ENCODE results near the gene PDE8A. TPM values are rescaled to one million over a fixed set of nuclear protein-coding genes. Genes with fewer than 3 reads are reported as not detected.
A peak's percentile ranks its signal among the peaks of the same experiment; 100 is the strongest.

PDE8A gene
- total and polyA plus RNA-seq, 2 donors (not counting 1 experiment from before 2014, with no cell fraction given): 17.7 to 26.3 TPM

DNA sequence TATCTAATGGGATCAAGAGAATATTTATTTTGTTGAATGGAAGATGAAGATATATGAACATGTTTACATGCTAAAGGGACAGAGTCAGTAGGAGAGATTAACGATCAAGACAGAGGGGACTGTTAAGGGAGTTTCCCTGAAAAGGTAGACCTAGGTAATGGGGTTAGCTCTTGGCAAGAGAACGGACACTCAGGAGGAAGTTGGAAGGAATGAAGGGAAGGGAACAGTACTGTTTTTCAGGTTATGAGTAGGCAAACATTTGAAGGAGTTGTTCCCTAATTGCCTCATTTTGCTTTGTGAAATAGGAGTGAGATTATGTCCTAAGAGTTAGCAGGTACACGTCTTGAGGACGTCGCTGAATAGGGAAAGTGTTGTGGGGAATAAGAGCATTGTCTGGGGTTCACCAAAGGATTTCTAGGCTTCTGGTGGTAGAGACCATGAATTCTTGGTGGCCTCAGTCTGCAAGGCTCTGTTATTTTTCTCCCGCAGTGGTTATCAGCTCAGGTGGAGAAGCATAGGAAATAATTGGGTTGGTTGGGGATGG lies 41.3 kb downstream of the PDE8A start:
- no peaks in the 10 kb centered on the region for H3K9me3 ChIP-seq (ENCODE audit: control insufficient read depth, insufficient read depth, low read depth, low read length)
- no peaks in the 10 kb centered on the region for H3K27me3 ChIP-seq (ENCODE audit: control insufficient read depth, insufficient read depth, low read length)
- H2AFZ ChIP-seq (ENCODE audit: low read length): no peak overlapping the region
- TF ChIP-seq, protein P1, sequence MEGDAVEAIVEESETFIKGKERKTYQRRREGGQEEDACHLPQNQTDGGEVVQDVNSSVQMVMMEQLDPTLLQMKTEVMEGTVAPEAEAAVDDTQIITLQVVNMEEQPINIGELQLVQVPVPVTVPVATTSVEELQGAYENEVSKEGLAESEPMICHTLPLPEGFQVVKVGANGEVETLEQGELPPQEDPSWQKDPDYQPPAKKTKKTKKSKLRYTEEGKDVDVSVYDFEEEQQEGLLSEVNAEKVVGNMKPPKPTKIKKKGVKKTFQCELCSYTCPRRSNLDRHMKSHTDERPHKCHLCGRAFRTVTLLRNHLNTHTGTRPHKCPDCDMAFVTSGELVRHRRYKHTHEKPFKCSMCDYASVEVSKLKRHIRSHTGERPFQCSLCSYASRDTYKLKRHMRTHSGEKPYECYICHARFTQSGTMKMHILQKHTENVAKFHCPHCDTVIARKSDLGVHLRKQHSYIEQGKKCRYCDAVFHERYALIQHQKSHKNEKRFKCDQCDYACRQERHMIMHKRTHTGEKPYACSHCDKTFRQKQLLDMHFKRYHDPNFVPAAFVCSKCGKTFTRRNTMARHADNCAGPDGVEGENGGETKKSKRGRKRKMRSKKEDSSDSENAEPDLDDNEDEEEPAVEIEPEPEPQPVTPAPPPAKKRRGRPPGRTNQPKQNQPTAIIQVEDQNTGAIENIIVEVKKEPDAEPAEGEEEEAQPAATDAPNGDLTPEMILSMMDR (conservative IDR thresholded peaks at IDR 0.05 in 1 of 2, IDR thresholded peaks at IDR 0.05 in 1 of 2; ENCODE audit: low read depth in 1 of 2, low read length in 2 of 2): no peak
- TF ChIP-seq EZH2 (IDR thresholded peaks at IDR 0.05; ENCODE audit: low read length, missing control alignments): no peak
- H3K4me1 ChIP-seq (ENCODE audit: control insufficient read depth, extremely low read depth, insufficient read depth, low read length): no peaks in the 10 kb centered on the region
- no peak overlapping the region for H3K4me2 ChIP-seq (ENCODE audit: extremely low read depth, insufficient read depth, low read length)
- H3K4me3 ChIP-seq (replicated peaks in 1 of 4; ENCODE audit: control extremely low read depth in 1 of 4, insufficient read depth in 1 of 4, low read depth in 3 of 4, low read length in 4 of 4): no peak overlapping the region
- H3K36me3 ChIP-seq (ENCODE audit: control insufficient read depth, insufficient read depth, low read length): no peaks in the 10 kb centered on the region
- H3K9ac ChIP-seq (ENCODE audit: insufficient read depth, low read length): no peak overlapping the region
- DNase-seq (ENCODE audit: low read depth in 2 of 2): no peak
- no peaks in the 10 kb centered on the region for H3K79me2 ChIP-seq (ENCODE audit: control insufficient read depth, insufficient read depth, low read length)
- H3K27ac ChIP-seq (ENCODE audit: insufficient read depth, low read length): no peak overlapping the region
- no peaks in the 10 kb centered on the region for H4K20me1 ChIP-seq (ENCODE audit: control insufficient read depth, extremely low read depth, insufficient read depth, low read length)

DNA sequence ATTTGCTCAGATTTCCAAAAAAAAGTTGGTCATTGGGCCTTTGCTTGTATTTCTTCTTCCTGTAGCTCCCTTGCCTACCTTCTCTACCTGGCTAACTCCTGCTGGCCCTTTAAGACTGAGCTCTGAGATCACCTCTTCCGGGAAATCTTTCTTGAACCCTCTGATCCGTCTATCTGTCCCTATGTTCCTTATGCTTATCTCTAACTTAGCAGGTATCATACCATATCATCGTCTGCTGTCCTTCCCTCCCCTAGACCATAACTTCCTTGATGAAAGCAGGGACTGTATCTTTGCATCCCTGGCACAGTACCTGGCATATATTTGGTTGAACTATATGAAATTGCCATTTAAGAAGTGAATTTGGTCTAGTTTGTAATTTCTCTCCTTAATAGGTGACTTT lies 42.3 kb downstream of the PDE8A start:
- no peaks in the 10 kb centered on the region for H4K20me1 ChIP-seq (ENCODE audit: control insufficient read depth, extremely low read depth, insufficient read depth, low read length)
- no peak for DNase-seq (ENCODE audit: low read depth in 2 of 2)

DNA sequence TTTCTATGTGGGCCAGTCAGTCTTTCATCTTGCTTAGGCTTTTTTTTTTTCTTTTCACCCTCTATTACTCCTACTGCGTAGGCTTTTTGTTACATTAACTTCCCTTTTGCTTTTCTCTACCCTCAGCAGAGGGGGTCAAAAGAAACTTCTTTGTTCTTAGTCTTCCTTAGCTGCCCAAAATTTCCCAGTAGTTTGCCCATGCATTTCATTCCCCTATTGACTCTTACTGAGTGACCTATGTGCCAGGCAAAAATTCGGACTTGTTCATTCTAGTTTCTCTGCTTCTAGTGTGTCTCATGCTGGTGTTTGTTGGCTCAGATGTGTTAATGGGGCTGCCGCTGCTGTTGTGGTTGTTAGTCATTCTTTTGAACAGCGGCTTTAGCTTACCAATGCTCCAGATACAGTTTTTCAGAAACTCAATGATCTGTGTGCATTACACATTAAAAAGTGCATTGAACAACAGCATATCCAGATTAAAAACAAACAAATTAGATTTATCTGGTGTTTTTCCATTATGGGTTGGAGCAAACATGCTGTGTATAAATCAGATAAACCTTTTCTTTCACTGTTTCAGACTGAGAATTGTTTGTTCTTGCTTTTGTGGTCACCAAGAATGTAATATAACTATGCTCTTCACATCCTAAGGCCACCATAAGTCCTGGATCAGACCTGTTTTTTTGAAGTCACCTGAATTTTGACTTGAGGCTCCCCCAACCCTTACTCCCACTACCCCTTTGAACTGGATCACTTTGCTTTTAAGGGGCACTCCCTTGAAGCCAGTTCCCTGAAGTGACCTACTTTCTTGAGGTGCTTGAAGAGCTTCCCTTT lies 43.1 kb downstream of the PDE8A start:
- TF ChIP-seq, protein P1 (conservative IDR thresholded peaks at IDR 0.05 in 1 of 2, IDR thresholded peaks at IDR 0.05 in 1 of 2; ENCODE audit: low read depth in 1 of 2, low read length in 2 of 2): no peak
- TF ChIP-seq EZH2 (IDR thresholded peaks at IDR 0.05; ENCODE audit: low read length, missing control alignments): no peak
- Histone ChIP-seq H3K4me3 (replicated peaks in 1 of 4; ENCODE audit: control extremely low read depth in 1 of 4, insufficient read depth in 1 of 4, low read depth in 3 of 4, low read length in 4 of 4) (no peak overlapping the region), H3K9ac (ENCODE audit: insufficient read depth, low read length) (no peak overlapping the region), H3K4me1 (ENCODE audit: control insufficient read depth, extremely low read depth, insufficient read depth, low read length) (no peaks in the 10 kb centered on the region), H2AFZ (ENCODE audit: low read length) (no peak overlapping the region), H3K79me2 (ENCODE audit: control insufficient read depth, insufficient read depth, low read length) (no peaks in the 10 kb centered on the region), H3K27me3 (ENCODE audit: control insufficient read depth, insufficient read depth, low read length) (no peaks in the 10 kb centered on the region), H4K20me1 (ENCODE audit: control insufficient read depth, extremely low read depth, insufficient read depth, low read length) (no peaks in the 10 kb centered on the region), H3K36me3 (ENCODE audit: control insufficient read depth, insufficient read depth, low read length) (no peaks in the 10 kb centered on the region), H3K4me2 (ENCODE audit: extremely low read depth, insufficient read depth, low read length) (no peak overlapping the region), H3K9me3 (ENCODE audit: control insufficient read depth, insufficient read depth, low read depth, low read length) (no peaks in the 10 kb centered on the region), H3K27ac (ENCODE audit: insufficient read depth, low read length) (no peak overlapping the region)
- peak; percentile 42 to 88 for DNase-seq (ENCODE audit: low read depth in 2 of 2)

More for the DNA sequence above, 42.3 kb downstream of the PDE8A start:
- no peak for TF ChIP-seq EZH2 (IDR thresholded peaks at IDR 0.05; ENCODE audit: low read length, missing control alignments)
- TF ChIP-seq, protein P1 (conservative IDR thresholded peaks at IDR 0.05 in 1 of 2, IDR thresholded peaks at IDR 0.05 in 1 of 2; ENCODE audit: low read depth in 1 of 2, low read length in 2 of 2): no peak
- Histone ChIP-seq H3K79me2 (ENCODE audit: control insufficient read depth, insufficient read depth, low read length) (no peaks in the 10 kb centered on the region), H3K36me3 (ENCODE audit: control insufficient read depth, insufficient read depth, low read length) (no peaks in the 10 kb centered on the region), H3K4me3 (replicated peaks in 1 of 4; ENCODE audit: control extremely low read depth in 1 of 4, insufficient read depth in 1 of 4, low read depth in 3 of 4, low read length in 4 of 4) (no peak overlapping the region), H3K4me1 (ENCODE audit: control insufficient read depth, extremely low read depth, insufficient read depth, low read length) (no peaks in the 10 kb centered on the region), H2AFZ (ENCODE audit: low read length) (no peak overlapping the region), H3K27ac (ENCODE audit: insufficient read depth, low read length) (no peak overlapping the region), H3K27me3 (ENCODE audit: control insufficient read depth, insufficient read depth, low read length) (no peaks in the 10 kb centered on the region), H3K9me3 (ENCODE audit: control insufficient read depth, insufficient read depth, low read depth, low read length) (no peaks in the 10 kb centered on the region), H3K9ac (ENCODE audit: insufficient read depth, low read length) (no peak overlapping the region), H3K4me2 (ENCODE audit: extremely low read depth, insufficient read depth, low read length) (no peak overlapping the region)
